ENCODE results near the gene CCNF. TPM values are rescaled to one million over a fixed set of nuclear protein-coding genes. Genes with fewer than 3 reads are reported as not detected.

Gene CCNF
- total and polyA plus RNA-seq, 2 of the 8 experiments (the other 6 are each of a cell fraction or from before 2014, with no cell fraction given), result 15.4 to 54.3 TPM

- Histone ChIP-seq H2BK12ac (ENCODE audit: low read depth, low read length) (no peak overlapping the region), H4K5ac (ENCODE audit: insufficient read length, low read depth, low read length) (no peak overlapping the region), H3K23ac (ENCODE audit: insufficient read length) (no peak overlapping the region), H4K8ac (ENCODE audit: extremely low read depth, insufficient read depth, low read length) (no peak overlapping the region), H2BK15ac (ENCODE audit: low read length) (0 out of 2 replicates have a peak overlapping the region, but pooled peaks have one; percentile 16), H2BK5ac (ENCODE audit: low read depth, low read length) (no peak overlapping the region), H3K4ac (replicated peaks; ENCODE audit: insufficient read length, low read depth, low read length) (no peak overlapping the region), H3K9me3 (ENCODE audit: insufficient read depth in 2 of 2, low read depth in 1 of 2, low read length in 1 of 2) (no peaks in the 10 kb centered on the region), H3K4me1 (replicated peaks in 1 of 4; ENCODE audit: control insufficient read depth in 3 of 4, insufficient read depth in 4 of 4, low read length in 3 of 4) (peaks cover 0 to 9% (median 2%) of the 10 kb centered on the region in 4 experiments; a peak in 5 of 7 replicates), H2AK5ac (ENCODE audit: low read depth, low read length) (no peak overlapping the region), H3K23me2 (ENCODE audit: low read depth, low read length) (peaks cover 17% of the 10 kb centered on the region; the same call in 1 of the 2 replicates), H3K27me3 (replicated peaks in 1 of 4; ENCODE audit: control insufficient read depth in 3 of 4, extremely low read depth in 1 of 4, insufficient read depth in 3 of 4, low read length in 3 of 4) (peaks cover 2 to 23% (median 12%) of the 10 kb centered on the region in 4 experiments), H3K56ac (replicated peaks; ENCODE audit: insufficient read length, low read depth, low read length) (no peak overlapping the region), H3K27ac (ENCODE audit: low read depth, low read length) (no peak overlapping the region), H4K20me1 (replicated peaks in 1 of 2; ENCODE audit: control insufficient read depth in 1 of 2, insufficient read depth in 2 of 2, low read length in 2 of 2) (peaks cover 9 to 14% of the 10 kb centered on the region in 2 experiments), H3K79me1 (ENCODE audit: low read depth, low read length) (peaks cover 23% of the 10 kb centered on the region), H4K91ac (replicated peaks; ENCODE audit: insufficient read length, low read length) (no peak overlapping the region), H3K36me3 (ENCODE audit: control insufficient read depth in 2 of 4, insufficient read depth in 4 of 4, low read length in 3 of 4) (no peaks in the 10 kb centered on the region), H3K9ac (replicated peaks in 1 of 4; ENCODE audit: extremely low read depth in 1 of 4, low read depth in 3 of 4, low read length in 3 of 4) (no peak overlapping the region), H3K14ac (ENCODE audit: insufficient read length) (no peak overlapping the region), H3K4me3 (ENCODE audit: extremely low read depth in 1 of 4, insufficient read depth in 2 of 4, low read depth in 3 of 4, low read length in 4 of 4) (no peak overlapping the region), H2BK20ac (ENCODE audit: low read length) (no peak overlapping the region), H3K4me2 (ENCODE audit: insufficient read depth in 1 of 2, low read depth in 2 of 2, low read length in 2 of 2) (no peak overlapping the region), H3K79me2 (ENCODE audit: control insufficient read depth in 1 of 2, insufficient read depth in 2 of 2, low read length in 2 of 2) (peaks cover 0 to 4% of the 10 kb centered on the region in 2 experiments; a peak in 1 of 4 replicates), H3K18ac (ENCODE audit: extremely low read depth, low read length) (no peak overlapping the region), H2AFZ (ENCODE audit: low read length) (no peak overlapping the region), H2BK120ac (replicated peaks; ENCODE audit: low read depth, low read length) (no peak overlapping the region)
- FAIRE-seq (no peak), DNase-seq (ENCODE audit: low read depth in 1 of 2, low spot score in 2 of 2) (no peak)
- ChIA-PET POLR2A (ENCODE audit: partially characterized antibody) (interaction anchor here (1.7 kb wide), 1 partner anchor 23 kb away, joined by 5 read pairs; no protein-coding TSS in a partner anchor), CTCF (ENCODE audit: partially characterized antibody) (interaction anchor here (1.0 to 2.8 kb wide), 4 partner anchors 18 to 338 kb away, joined by 3 to 15 read pairs (median 4); no protein-coding TSS in a partner anchor)
- 91% methylated on average over 8 of the region's 8 CpGs; no CpG with 5 or more reads in 1 of the 2 experiments for WGBS, 2 experiments (ENCODE audit: extremely low coverage in 1 of 2, insufficient coverage in 1 of 2, insufficient read length in 1 of 2, insufficient replicate concordance in 2 of 2, low coverage in 1 of 2, low lambda C conversion rate in 2 of 2, missing lambda C conversion rate in 1 of 2)
- TF ChIP-seq KDM5A (IDR thresholded peaks at IDR 0.05; ENCODE audit: low read length), result no peak
Measured at GRCh38 chr16:2478279-2478678, 49.0 kb downstream of the CCNF start.
